RKO (cell line): Measurements from ENCODE around the gene SMARCD3.
A peak's percentile ranks its signal among the peaks of the same experiment; 100 is the strongest.

Source experiments
- DNase-seq: peaks from one replicate; pipeline ENCODE4 v3.0.0-alpha.2; 2016; ENCODE audit warnings: low spot score

SMARCD3 gene

DNA sequence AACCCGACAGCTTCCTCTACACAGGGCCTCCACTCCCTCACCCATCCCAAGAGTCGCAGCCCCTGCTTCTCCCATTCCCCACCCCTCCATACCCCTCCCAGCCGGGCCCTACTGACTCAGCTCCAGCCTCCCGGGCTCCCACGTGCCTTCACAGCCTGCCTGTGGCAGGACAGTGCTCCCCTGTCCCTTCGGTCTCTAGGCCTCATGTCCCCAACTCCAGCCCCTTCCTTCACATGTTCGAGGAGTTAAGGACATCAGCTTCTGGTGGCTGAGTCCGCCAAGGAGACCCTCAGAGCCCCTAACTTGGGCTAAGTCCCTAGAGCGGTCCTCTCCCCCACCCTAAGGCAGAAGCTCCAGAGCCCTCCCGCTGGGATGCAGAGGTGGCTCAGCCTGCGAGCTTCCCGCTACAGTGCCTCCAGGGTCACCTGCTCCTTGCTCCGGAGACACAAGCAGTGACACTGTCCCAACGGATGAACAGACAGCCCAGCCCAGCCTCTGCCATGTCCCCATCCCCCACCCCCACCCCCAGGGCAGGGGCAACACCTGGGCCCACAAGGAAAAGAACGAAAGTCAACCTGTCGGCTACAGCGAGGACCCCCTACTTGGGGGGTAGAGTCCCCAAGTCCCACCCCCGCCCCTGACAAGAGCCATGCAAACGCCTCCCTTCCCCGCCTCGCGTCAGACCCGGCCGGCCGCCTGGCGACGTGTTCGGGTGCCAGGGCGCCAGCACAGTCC lies 716 bp downstream of the SMARCD3 start:
- peak; percentile 59 for DNase-seq

DNA sequence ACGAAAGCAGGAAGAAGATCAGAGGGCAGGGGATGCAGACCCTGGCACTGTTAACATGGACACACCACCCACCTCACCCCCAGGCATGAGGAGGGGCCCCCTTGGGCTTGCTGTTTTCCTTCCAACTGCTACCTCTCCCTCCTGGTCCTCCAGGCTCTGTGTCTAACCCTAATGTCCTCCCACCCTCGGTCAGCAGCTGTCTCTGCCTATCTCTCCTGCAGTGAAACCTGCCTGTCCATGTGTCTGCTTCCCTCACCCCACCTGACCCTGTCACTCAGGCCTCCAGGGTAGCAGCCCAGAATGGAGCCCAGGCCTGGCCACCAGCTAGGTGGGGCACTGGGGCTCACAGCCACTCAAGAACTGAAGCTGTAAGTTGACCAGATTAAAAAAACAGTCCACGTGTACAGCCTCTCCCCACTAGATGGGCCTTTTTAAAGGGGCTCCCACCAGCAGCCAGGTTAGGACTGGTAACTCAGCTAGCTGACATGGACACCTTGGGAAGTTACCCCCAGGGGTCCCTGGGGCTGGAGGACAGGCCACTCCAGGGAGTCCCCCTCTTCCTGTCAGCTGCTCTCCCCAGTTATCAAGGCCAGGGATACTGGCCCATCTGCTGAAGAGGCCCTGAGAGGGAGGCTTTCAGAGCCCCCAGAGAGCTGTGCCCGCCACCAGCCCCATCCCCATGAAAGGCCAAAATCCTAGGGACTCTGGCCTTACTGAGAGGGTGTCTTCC lies 1.5 kb downstream of the SMARCD3 start:
- DNase-seq: no peak

DNA sequence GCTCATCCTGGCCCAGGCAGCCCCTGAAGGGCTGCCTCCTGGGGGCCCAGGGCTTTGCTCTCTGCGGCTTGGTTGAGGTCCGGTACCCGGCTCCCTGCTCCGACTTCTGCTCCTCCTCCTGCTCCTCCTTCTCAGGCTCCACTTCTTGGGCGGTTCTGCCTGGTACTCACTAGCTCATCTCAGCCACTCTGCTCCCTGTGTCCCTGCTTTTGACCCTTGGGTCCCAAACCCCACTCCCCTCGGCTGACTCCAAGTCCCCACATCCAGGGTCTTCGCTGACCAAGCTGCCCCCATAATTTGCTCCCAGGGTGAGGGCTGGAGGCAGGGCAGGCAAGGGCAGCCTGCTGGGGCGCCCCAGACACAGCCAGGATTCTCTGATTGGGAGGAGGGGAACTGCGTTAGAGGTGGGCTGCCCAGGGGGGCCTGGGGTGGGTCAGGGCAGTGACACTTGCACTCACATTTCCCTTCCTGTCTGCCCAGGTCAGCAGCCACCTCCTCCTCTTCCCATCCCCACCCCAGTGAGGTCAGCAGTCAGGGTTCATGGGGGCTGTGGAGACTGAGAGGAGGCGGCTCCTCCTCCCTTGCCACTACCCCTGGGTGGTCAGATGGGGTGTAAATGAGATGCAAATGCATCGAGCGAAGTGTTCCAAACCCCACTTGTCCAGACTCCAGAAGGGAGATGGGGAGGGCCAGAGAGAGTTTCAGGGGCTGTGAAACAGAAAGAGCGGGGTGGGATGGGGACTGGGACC lies 2.2 kb downstream of the SMARCD3 start:
- DNase-seq: no peak

DNA sequence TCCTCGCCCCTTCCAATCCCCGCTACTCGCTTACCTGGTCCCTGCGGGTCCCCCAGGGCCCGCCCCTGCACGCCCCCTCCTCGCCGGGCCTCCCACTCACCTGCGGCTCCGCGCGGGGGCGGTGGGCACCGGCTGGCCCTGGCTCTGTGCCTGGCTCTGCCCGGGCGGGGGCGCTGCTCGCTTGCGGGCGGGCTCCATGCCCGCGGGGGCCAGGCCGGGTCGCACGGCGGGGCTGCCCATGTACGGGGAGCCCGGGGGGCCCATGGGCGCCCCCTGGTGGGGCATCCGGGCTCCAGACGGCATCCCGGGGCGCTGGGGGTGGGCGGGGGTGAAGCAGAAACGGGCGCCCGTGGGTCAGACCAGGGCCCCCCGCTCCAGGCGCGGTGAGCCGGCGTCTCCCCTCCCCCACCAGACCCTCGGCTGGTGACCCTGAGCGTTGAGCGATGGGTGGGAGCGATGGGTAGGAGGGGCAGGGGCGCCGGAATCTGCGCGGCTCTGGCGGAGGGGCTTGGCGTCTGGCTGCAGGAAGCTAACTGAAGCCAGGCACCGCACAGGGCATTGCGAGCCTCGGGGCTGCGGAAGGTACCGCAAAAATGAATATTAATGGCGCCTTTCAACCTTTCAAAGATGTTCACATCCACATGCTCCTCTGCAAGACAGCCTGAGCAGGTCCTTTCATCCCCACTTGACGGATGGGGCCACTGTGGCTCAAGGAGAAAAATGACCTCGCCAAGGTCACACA lies 3.0 kb downstream of the SMARCD3 start:
- DNase-seq: no peak

DNA sequence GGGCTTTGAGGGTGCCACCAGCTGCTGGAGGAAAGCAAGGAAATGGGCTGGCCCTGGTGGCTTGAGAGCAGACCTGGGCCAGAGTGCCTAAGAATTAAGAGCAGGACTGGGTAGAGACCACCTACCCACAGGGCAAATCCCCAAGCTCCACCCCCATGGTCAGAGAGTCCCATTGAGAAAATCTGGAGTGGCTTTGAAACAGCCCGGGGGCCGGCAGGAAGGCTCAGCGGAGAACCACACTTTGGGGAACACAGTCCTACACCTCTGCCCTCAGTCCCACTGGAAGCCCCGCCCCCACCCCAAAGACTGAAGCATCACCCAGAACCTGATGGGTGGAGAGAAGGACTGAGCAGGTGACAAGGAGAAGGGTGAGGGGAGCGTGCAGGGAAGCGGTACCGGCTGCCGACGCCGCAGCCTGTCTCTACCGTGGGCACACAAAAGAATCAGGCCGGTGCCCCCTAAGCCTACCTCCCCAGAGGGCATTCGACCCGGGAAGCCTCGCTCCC lies 3.6 kb downstream of the SMARCD3 start:
- DNase-seq: no peak

DNA sequence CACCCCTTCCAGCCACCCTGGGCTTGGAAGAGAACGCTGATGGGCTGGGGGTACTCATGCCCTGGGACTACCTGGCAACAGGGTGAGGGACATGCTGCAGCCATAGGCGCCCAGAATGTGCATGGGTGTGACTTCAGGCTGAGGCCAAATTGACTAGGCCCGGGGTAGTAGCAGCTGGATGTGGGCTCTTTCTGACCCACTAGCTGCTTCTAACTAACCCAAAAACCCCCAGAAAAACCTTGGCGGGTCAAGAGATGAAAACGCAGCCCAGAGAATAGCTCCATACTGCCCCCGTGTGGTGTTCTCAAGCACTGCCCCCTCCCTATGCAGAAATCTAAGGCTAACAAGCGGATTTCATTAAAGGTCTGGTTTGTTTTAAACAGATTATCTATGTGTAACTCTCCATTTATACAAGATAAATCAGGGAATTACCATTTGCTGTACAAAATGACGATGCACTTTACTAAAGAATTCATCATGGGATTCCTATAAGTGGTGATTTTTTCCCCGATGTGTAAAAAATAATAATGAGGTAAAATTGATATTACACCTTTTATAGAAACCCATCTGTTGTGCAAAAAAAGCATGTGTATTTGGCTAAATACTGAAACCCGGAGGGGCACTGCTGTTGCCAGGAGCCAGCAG lies 4.2 kb downstream of the SMARCD3 start:
- DNase-seq: peak; percentile 56

DNA sequence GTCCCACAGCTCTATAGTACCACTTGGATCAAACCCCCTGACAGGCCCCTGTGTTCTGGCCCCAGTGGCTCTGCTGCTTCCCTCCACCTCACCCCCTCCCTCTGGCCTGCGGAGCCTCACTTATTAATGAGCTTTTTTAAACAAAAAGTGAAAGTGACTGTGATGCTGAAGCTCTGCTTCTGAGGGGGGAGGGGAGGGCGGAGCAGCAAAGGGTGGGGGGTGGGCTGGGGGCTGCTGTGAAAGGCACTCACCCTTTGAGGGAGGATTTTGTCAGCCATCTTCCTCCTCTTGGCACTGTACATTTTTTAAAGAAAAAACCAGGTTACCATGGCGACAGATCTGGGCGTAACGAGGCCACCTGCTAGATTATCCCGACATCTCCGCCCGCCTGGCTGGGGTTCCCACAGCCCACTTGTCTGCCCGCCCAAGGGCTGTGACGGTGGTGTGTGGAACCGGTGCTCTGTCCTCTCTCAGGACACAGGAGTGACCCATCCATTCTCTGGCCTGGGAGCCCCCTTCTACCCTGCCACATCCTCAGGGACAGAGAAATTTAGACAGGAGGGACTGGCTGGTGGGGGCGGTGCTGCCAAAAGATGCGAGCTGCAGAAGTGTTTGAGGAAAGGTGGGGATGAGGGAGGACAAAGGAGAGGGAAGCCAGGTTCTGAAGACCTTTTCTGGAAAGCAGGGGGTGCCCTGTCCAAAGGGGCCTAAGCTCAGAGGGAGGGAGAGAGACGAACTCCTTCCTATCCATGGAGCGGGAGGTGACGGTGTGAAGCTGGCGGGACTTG lies 4.9 kb downstream of the SMARCD3 start:
- DNase-seq: no peak

DNA sequence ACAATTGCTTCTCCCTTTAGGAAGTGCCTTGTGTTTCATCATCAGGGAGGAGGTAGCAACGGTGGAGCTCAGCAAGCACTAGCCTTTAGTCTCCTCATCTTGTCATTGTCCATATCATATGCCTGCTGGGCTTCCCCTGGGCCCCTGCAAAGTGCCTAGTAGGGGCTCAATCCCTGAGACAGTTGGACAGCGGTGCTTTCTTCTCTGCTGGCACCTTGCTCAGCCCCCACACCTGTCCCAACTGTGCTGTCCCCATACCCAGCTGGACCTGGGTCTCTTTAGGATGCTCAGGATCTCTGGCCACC lies 5.5 kb downstream of the SMARCD3 start:
- DNase-seq: no peak

DNA sequence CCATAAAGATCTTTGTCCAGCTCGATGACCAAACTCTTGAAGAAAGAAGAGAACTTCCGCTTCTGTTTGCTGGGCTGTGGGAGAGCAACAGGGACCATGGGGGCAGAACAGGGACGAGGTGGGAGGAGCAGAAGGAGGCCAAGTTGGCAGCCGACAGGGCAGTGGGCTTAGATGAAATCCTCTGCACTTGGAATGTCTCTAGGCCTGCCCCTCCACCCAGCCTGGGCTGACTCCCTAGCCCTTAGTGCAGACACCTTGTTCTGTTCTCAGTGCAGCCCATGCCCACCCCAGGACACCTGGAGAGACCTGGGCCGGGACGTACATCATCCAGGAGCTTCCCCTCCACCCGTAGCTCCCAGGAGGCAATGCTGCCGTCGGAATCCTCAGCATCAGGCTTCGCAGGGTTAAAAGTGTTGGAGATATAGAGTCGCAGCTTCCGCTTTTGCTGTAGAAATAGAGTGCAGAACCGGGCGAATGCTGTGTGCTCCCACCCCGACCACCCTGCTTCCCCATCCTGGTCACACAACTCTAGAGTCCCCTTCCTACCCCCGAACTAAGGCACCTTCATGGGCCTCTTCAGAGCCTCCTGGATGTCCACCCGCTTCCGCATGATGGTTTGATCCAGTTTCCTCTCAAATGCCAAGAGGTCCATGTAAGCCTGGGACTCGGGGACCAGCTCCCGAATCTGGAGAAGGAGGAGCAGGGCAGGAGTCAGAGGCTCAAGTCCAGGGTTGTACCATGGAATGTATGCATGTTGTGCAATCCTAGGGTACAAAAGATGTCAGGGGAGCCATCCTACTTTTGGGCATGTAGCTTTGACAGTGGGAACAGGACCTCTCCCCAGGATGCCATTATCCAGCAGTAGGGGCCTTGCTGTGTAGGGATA lies 6.1 kb downstream of the SMARCD3 start:
- DNase-seq: no peak

DNA sequence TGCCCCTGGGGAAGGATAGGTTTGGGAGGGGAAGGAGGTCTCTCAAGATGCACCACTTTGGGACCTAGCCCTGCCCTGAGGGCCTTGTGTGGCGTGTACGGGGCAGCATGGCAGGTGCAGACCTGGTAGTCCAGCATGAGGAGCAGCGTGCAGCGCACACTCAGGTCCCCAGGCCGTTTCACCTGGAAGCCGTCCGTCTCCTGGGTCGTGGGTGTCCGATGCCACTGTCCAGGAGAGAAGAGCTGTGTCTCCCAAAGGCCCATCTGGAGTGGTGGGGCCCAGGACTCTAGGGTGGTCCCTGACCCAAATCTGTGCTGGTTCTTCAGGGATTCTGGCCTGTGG lies 6.8 kb downstream of the SMARCD3 start:
- no peak for DNase-seq

DNA sequence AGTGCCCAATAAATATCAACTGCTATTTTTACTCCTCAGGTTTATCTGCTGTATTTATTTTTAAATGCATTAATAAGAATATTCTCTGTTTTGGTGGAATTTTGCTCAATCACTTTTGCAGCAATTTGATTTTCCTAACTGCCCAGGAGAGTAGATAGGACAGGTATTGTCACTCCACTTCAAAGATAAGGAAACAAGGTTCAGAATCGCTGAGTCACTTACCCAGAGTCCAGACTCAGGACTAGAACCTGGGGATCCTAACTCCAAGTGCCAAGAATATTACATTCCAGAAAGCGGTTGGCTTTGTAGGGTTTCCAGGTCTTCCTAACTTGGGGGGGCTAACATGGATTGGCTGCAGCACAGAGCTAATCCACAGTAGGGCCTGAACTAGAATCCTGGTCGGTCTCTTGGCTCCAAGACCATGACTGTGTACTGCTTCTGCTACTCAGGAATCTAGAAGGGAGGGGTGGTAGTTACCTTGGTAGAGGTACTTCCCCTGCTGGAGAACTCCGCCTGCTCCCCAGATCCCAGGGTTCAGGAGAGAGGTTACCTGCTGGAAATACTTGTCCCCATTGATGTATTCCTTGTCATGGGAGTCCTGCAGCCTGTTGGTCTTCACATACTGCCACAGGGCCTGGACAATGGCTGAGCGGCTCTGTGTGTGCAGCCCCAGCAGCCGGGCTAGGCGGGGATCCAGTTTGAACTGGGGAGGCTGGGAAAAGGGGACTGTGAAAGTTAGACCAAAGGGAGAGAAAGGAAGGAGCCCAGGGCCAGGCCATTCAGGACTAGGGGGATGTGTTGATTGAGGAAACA lies 7.3 kb downstream of the SMARCD3 start:
- no peak for DNase-seq

DNA sequence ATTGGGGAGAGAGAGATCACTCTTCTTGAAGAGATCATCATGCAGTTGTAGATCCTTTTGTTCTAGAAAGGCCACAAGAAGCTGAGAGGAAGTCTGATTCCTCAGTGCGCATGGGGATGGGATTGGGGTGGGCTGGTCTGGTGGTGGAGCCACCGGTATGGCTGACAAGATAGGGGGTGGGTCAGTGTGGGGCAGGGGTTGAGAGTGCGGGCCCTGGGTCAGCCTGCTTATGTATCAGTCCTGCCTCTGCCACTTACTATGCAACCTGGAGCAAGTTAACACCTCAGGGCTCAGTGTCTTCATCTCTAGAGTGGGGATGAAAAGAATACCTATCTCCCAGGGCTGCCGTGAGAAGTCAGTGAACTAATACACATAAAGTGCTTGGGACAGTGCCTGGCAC lies 8.0 kb downstream of the SMARCD3 start:
- no peak for DNase-seq

DNA sequence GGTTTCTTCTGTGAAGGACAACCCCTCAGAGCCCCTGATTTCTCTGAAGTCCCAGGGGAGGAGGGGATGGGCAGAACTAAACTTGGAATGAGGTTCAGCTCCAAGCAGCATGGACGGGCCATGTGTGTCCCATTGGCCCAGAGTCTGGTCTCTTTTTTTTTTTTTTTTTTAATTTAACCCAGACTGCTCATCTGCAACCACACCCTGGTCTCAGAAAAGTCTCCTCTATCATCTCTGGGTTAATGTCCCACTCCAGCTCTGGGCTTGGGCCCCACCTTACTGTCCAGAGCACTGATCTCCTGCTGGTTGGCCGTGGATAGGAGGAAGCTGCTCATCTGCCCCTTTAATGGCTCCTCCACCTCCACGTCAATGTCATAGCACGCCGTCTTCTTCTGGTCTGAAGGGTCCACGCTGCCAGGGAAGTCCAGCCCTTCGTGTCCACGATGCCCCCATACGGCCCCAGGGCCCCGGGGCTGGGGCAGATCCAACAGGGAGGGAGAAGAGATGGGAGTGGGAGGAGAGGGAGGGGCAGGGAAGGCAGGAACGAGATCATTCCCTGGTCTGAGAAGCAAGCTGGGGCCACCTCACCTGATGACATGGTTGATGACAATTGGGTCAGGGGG lies 8.5 kb downstream of the SMARCD3 start:
- no peak for DNase-seq

DNA sequence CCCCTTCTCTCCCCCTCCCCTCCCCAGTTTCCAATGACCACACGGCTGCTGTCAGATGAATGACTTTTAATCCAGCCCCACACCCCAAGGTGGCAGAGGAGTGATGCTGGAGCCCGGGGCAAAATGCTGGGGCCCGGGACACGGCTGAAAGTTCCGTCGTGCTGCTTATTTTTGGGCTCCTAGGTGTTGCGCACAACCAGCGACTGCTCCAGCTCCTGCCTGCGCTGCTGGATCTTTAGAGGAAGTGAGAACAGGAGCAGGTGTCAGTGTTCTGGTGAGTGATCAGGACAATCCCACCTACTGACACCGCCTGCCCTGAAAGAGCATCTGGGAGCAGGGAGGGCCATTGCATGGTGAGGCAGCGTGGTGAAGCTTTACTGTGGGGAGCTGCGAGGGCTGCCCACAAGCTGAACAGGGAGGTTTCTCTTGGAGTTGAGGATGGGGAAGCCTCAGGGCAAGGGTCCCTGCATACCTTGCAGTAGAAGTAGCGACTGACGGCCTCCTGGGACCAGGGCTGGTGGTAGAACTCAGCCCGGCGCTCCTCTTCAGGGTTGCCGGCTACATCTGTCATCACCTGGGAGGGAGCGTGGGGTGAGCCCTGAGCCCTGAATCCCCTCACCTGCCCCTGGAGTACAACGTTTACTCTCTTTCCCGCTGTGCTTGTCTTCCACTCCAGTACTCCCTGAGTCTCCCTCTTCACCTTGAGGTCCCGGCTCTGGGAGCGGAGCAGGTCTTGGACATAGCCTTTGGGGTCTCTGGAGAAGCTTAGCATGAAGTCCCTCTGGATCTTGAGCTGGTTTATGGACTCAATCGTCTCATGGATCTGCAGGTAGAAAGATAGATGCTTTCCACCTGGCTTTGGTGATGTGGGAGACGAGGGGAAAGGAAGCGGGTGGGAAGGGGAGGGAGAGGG lies 9.3 kb downstream of the SMARCD3 start:
- no peak for DNase-seq

DNA sequence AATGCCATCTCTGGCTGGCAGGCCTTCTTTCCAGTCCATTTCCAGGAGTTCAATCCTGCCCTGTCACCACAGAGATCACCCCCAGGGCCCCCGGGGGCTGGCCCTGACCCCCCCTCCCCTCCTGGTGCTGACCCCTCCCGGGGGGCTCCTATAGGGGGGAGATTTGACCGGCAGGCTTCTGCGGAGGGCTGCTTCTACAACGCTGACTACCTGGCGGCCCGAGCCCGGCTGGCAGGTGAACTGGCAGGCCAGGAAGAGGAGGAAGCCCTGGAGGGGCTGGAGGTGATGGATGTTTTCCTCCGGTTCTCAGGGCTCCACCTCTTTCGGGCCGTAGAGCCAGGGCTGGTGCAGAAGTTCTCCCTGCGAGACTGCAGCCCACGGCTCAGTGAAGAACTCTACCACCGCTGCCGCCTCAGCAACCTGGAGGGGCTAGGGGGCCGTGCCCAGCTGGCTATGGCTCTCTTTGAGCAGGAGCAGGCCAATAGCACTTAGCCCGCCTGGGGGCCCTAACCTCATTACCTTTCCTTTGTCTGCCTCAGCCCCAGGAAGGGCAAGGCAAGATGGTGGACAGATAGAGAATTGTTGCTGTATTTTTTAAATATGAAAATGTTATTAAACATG lies 10.2 kb downstream of the SMARCD3 start:
- DNase-seq: no peak

DNA sequence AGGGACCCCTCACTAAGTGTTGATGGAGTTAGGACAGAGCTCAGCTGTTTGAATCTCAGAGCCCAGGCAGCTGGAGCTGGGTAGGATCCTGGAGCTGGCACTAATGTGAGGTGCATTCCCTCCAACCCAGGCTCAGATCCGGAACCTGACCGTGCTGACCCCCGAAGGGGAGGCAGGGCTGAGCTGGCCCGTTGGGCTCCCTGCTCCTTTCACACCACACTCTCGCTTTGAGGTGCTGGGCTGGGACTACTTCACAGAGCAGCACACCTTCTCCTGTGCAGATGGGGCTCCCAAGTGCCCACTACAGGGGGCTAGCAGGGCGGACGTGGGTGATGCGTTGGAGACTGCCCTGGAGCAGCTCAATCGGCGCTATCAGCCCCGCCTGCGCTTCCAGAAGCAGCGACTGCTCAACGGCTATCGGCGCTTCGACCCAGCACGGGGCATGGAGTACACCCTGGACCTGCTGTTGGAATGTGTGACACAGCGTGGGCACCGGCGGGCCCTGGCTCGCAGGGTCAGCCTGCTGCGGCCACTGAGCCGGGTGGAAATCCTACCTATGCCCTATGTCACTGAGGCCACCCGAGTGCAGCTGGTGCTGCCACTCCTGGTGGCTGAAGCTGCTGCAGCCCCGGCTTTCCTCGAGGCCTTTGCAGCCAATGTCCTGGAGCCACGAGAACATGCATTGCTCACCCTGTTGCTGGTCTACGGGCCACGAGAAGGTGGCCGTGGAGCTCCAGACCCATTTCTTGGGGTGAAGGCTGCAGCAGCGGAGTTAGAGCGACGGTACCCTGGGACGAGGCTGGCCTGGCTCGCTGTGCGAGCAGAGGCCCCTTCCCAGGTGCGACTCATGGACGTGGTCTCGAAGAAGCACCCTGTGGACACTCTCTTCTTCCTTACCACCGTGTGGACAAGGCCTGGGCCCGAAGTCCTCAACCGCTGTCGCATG lies 11.0 kb downstream of the SMARCD3 start:
- DNase-seq: no peak
